Astrocyte of the hippocampus (primary cell): ENCODE data around the gene TUBB6.

Experiments
- DNase-seq: peaks from one replicate; pipeline ENCODE4 v3.0.0; 2011; ENCODE audit warnings: low read depth, low spot score

The TUBB6 gene

DNA sequence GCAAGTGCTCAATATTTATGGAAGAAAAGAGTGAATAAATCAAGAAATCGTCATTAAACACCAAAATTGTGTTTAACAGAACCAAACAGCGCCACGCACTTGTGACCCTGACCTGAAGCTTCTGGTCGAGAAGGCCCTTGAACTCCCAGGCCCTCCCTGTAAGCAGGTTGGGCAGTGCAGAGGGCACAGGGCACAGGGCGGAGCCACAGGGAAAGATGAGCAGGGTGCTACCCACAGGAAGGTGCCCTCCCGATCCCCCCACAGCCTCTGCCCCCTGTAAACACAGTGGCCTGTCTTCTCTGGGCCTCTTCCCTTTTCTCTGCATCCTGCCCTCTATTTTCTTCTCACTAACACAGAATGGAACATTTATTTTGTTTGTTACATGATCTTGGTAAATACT, 16.9 kb upstream of the TUBB6 start:
- no peak for DNase-seq

DNA sequence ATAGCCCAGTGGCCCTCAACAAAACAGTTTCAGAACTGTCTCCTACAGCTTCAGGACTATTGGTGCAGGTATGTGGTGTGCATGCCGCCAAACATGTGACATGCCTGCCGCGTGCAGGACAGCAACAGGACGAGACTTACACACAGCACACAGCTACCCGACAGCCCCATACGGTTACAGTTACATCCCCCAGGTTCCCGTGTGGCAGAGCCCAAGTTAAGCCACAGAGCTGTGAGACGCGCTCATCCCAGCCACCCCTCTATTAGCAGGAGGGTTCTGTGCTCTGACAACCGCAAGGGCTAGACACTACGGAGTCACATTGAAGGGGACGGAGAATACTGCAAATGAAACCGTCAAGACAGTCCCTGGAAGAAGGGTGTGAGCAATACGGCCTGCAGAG, 16.4 kb upstream of the TUBB6 start:
- DNase-seq: no peak

DNA sequence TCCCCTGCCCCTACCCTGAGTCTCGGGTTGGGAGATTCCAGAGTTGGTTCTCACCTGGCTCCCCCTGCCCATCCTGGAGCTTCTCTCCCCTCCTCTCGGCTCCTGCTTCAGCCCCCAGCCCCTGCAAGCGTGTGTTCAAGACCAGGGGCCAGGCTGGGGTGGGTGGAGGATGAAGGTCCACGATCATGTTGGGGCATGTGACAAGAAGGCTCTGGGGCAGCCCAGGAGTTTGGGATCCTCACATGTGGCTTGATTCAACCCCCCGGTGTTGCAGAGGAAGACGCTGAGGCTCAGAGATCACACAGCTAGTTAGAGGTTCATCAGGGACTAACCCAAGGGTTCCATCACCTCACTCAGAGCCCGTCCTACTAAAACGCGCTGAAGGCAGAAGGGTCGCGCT, 14.2 kb upstream of the TUBB6 start:
- no peak for DNase-seq

- no peak for DNase-seq
Observed at GRCh38 chr18:12295389-12296086, 12.5 kb upstream of the TUBB6 start.

DNA sequence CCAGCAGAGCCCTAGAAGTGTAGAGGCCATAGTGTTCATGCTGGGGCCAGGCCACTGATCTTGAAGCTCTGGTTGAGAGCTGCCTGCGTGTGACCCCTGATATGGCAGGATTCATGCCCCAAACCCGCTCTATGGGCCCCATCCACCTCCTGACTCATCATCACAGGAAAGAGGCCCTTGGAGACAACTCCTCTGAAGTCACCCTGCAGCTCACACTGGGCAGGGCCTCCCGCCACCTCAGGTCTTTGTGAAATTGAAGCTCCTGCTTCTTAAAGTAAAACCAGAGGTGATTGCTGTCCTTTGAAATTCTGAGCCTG, 12.0 kb upstream of the TUBB6 start:
- DNase-seq: no peak

- DNase-seq: no peak
Observed at GRCh38 chr18:12296457-12296856, 11.6 kb upstream of the TUBB6 start.

DNA sequence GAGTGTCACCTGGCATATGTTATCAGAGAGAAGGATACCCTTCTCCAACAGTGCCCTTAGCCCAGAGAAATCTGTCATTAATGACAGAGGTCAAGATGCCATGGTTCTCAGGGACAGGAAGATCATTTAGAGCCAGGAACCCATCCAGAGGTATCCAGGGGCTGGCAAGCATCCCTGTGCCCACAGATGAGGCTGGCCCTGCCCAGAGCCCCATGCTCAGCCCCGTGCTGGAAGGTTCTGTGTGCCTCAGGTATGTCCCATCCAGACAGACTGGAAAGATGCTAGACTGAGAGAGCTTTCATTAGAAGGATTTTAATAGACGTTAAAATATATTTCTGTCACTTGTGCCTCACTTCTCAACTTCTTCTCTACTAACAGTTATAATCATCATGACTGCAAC, 8.2 kb upstream of the TUBB6 start:
- DNase-seq: no peak

- DNase-seq: no peak
Observed at GRCh38 chr18:12301263-12302005, 6.6 kb upstream of the TUBB6 start.

- DNase-seq: no peak
Observed at GRCh38 chr18:12302391-12303147, 5.5 kb upstream of the TUBB6 start.

DNA sequence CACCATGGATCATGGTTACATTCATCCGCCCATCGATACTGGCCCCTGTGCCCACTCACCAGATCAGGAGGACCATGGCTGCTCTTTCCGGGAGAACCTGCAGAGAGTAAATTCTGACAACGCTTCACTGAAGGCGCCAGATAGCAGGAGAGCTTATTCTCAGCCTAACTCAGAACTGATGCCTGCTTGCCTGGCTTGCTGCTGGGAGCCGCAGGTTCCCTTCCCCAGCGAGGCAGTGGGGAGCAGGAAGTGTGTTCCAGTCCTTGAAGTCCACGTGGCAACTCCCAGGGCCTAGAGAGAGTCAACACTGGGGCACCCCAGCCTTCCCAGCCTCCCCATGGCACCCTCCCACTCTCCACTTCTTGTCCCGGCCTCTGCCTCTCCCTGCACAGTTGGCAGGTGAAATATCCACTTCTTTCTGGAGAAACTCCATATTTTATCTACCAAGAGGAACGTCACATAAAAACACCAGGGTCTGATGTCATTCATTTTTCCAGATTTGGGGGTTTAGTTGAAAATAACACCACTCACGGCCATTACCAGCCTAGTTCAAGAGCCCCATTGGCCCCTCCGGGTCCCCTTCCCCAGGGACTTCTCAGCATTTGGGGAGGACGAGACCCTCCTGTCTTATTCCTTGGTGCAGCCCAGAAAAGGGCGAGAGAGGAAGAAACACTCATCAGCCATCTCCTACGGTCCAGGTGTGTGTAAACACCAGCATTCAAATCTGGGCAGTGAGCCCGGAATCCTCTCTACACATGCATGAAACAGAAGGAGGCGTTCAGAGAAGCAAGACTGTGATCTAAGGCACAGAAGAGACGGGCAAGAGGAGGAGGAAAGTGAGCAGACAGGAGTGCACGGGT, 3.5 kb upstream of the TUBB6 start:
- no peak for DNase-seq

DNA sequence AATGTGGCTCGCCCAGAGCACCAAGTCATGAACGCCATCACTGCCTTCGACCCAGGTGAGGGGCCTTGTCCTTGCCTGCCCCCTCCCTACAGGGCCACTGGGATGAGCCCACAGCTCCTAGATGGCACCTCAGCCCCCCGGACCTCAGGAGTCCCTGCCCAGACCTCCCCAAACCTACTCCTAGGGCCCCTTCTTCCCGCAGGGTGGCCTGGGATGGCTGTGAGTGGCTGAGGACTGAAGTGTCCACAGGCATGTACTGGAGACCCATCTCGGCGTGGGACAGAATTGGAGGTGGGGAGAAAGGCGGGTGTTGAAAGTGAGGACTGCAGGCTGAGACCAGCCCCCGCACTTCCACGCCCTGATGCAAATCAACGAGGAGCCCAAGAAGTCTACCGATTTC, 2.8 kb upstream of the TUBB6 start:
- DNase-seq: no peak

- DNase-seq: no peak
Observed at GRCh38 chr18:12305930-12306629, 2.0 kb upstream of the TUBB6 start.

GRCh38 chr18:12306752-12307700, 1.0 kb upstream of the TUBB6 start:
- peak; percentile 86 for DNase-seq

- DNase-seq: peak; percentile 89
Observed at GRCh38 chr18:12308386-12309100, 502 bp downstream of the TUBB6 start.

DNA sequence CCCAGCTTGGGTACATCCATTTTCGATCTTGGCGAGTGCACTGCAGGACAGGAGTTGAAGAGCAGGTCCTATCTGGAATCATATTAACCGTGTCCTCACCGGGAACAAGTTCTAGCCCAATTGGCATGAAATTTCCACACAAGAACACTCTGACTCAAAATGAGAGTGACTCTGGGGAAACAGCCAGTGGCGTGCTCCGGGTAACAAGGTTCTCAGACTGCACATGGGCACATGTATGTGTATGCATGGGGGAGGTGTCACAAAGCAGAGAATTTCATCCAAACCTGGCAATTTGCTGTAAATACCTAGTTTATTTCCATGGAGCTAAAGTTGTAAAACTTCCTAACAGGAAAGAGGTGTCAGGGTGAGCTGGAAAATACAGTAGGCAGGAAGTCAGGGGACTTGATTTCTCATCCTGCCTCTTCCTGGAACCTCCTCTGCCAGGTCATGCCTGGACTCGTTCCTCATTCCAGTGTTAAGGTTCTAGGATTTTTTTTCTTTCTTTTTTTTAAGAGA, 1.7 kb downstream of the TUBB6 start:
- DNase-seq: no peak

- no peak for DNase-seq
Observed at GRCh38 chr18:12310762-12311161, 2.7 kb downstream of the TUBB6 start.

DNA sequence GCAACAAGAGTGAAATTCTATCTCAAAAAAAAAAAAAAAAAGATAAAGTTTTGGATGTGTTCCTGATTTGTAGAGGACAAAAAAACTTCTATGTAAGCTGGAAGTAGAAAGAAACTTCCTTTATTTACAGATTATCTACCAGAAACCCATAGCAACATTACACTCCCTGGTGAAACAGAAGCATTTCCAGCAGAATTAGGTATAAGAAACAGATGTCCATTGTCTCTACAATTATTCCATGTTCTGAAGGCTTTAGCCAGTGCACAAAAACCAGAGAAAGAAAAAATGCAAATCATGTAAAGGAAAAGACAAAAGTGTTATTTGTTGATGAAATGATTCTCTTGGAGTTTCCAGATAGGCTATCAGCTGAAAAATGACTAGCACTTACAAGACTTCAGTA, 4.9 kb downstream of the TUBB6 start:
- no peak for DNase-seq

DNA sequence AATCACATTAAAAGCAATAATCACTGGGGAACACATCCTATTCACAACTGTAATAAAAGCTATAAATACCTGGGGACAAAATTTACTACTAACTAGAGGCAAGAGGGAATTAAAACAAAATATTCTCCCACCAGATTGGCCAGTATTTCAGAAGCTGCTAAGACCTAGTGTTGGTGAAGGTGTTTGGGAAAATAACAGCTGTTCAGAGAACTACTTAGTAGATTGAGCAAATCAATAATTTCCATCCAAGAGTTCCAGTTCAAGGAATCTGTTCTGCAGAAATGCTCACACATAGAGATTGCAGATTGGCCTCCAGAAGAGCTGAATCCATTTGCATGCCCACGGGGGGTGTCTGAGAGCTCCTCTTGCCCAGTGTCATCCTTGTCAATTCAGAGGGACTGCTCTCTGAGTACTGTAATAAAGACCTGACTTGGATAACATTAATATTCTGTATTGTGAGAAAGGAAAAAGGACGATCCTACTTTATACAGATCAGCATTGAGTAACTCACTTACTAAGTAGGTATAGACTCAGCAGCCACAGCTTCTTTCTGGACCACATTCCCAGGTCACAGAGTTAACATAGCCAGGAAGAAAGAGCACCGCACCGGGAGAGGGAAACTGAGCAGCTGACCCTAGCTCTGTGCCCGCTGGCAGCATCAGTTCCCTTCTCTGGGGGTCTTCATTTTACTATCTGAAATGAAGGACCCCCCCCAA, 5.6 kb downstream of the TUBB6 start:
- DNase-seq: no peak
